GM12872 (cell line): ENCODE data around the gene CRADD.

Source experiments
- TF ChIP-seq, protein P1 (sequence below): IDR thresholded peaks from 3 replicates; pipeline ENCODE4 v1.5.1; 2011; ENCODE audit warnings: low read depth, mild to moderate bottlenecking, low read length, moderate library complexity; ENCODE audit not compliant: insufficient read depth

CRADD gene

DNA sequence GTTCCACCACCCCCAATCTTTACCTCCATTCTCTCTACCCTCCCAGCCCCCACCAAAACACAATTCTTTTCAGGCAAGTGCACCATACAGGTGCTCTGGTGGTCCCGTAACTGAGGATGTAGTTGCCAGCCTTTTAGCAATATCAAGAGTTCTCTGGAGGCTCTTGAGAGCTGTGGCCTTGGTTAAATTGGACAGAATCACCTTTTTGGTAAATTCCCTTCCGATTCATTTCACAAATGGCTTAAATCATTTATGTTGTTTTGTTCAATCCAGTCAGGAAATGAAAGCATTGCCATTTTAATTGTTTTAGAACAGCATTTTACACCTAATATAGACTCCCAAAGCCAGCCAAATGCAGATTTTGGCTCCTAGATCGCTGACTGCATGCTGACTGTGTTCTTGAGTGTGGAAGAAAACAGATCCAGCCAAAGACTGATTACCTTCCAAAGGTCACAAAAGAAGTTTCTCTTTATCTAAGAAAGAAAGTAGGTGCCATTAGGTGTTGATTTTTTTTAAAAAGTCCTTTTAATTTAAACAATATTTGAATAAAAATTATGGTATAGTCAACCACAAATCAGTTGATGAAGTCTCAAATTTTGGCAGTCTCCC, 25.6 kb downstream of the CRADD start:
- TF ChIP-seq, protein P1, sequence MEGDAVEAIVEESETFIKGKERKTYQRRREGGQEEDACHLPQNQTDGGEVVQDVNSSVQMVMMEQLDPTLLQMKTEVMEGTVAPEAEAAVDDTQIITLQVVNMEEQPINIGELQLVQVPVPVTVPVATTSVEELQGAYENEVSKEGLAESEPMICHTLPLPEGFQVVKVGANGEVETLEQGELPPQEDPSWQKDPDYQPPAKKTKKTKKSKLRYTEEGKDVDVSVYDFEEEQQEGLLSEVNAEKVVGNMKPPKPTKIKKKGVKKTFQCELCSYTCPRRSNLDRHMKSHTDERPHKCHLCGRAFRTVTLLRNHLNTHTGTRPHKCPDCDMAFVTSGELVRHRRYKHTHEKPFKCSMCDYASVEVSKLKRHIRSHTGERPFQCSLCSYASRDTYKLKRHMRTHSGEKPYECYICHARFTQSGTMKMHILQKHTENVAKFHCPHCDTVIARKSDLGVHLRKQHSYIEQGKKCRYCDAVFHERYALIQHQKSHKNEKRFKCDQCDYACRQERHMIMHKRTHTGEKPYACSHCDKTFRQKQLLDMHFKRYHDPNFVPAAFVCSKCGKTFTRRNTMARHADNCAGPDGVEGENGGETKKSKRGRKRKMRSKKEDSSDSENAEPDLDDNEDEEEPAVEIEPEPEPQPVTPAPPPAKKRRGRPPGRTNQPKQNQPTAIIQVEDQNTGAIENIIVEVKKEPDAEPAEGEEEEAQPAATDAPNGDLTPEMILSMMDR: no peak

DNA sequence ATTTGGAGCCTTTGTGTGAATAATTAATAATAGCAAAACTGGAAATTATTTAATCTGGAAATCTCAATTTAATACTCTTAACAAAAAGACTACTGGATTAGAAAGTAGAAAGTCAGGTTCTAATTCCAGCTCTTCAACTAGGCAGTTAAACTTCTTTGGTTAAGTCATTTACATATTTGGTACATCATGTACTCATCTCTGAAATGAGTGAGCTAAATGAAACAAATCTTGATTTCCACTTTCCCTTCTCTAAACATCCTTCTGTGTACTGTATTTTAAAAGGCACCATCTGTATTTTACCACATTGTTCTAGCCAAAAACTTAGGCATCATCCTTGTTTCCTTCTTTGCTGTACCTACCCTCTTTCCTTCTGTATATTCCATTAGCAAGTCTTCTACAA, 26.9 kb downstream of the CRADD start:
- TF ChIP-seq, protein P1: no peak

DNA sequence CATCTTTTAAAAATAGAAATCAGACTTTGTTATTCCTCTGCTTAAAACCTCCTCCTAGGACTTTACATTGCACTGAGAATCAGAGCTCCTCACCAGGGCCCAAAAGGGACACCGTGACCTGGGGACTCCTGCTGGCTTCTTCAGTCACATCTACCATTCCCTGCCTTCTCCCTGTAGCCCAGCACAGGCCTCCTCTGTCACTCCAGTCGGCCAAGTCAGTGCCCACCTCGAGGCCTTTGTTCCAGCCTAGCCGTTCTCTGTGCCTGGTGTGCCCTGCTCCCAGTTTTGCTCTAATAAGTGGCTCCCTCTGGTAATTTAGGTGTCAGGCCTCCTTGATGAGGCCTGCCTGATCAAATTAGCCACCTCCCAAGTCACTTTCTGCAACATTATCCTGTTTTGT, 27.4 kb downstream of the CRADD start:
- TF ChIP-seq, protein P1: no peak

DNA sequence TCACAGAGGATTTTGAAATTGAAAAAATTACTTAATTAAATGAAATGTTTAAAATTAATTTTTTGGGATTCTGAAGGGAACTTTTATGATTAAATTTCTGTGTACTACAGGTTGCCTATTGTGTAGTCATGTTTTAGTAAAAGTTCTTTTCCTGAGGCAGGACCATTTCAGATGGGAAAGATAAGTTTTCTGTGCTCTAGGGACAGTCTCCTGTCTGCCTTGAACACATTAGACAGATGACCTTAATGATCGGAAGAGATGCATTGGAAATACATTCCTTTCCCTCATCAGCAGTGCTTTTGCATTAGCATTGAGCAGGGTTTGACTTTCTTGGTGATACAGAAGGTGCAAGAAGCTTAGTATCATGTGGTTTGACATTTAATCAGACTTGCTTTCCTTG, 28.1 kb downstream of the CRADD start:
- TF ChIP-seq, protein P1: no peak

DNA sequence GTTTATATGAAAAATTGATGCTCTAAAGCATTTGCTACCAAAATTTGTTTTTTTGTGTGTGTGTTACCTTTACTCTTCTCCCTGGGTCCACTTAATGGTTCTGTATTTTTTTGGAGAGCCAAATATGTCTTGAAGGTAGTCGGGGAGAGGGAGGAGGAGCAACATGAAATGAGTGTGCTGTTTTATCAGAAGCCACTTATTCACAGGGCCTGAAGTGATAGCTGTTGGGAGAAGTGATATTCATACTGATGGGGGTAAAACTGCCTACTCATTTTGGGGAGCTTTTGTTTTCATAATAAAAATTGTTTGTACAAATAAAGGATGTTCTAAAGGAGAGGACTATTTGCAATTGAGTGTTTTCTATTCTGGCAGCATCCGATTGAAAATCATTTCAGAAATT, 29.2 kb downstream of the CRADD start:
- TF ChIP-seq, protein P1: no peak

DNA sequence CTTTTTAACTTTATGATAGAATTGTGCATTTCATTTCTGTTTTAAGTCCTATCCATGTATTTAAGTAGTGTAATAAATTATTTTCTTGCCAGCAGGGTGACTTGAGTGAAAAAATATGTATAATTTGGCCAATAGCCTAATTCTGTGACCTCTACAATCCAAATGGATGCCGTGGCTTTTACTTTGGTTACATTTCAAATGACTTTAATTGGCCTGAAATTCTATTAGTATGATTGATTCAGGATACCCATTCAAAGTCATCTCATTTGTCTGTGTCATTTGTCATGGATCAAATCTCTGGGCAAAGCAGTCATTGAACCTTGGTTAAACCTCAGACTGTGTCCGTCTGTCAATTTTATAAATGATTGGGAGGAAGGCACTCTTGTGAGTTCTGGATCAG, 29.6 kb downstream of the CRADD start:
- TF ChIP-seq, protein P1: no peak

DNA sequence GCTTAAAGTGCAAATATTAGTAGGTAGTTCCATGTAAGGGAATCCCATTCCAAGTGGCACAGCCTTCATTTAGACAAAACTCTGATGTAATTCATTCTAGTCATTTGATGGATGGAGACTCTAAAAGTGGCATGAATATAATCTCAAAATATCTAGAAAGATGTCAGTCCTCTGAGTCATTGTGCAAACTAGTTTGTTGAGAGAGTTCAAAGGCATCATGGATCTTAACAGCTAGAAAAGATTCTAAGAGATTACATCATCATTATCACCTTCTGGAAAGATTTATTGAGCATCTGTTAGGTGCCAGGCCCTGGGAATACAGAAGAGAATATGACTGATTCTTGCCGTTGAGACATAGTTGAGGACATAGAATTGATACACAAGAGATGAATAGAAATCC, 30.7 kb downstream of the CRADD start:
- TF ChIP-seq, protein P1: no peak
